ENCODE measurements around the gene RWDD3. TPM values are rescaled to one million over a fixed set of nuclear protein-coding genes. Genes with fewer than 3 reads are reported as not detected.

The RWDD3 gene
- polyA plus RNA-seq (2012; ENCODE audit: insufficient read depth, insufficient read length), result 21.5 TPM

- H3K4me3 ChIP-seq (ENCODE audit: low read length), result peak within 1 kb of the TSS; percentile 75
- DNase-seq (ENCODE audit: low read depth, low spot score), result peak; percentile 63
These were observed at the start of gene RWDD3 for GRCh38 chr1:95233737-95234500. Gene RWDD3 (plus strand): TSS chr1:95234210. CDS start chr1:95234231, 21 bp downstream.

- H3K4me3 ChIP-seq (ENCODE audit: low read length), result no peak overlapping the region
- no peak for DNase-seq (ENCODE audit: low read depth, low spot score)
These were observed 47.9 kb upstream of the RWDD3 start for GRCh38 chr1:95186149-95186548.

GRCh38 chr1:95193591-95193990, 40.4 kb upstream of the RWDD3 start:
- H3K4me3 ChIP-seq (ENCODE audit: low read length), result no peak overlapping the region
- no peak for DNase-seq (ENCODE audit: low read depth, low spot score)

GRCh38 chr1:95195046-95195445, 39.0 kb upstream of the RWDD3 start:
- no peak for DNase-seq (ENCODE audit: low read depth, low spot score)
- no peak overlapping the region for H3K4me3 ChIP-seq (ENCODE audit: low read length)

GRCh38 chr1:95196017-95196416, 38.0 kb upstream of the RWDD3 start:
- DNase-seq (ENCODE audit: low read depth, low spot score), result no peak

GRCh38 chr1:95197616-95198252, 36.3 kb upstream of the RWDD3 start:
- H3K4me3 ChIP-seq (ENCODE audit: low read length), result no peak overlapping the region
- DNase-seq (ENCODE audit: low read depth, low spot score), result no peak

More at GRCh38 chr1:95196017-95196416, 38.0 kb upstream of the RWDD3 start:
- no peak overlapping the region for H3K4me3 ChIP-seq (ENCODE audit: low read length)

GRCh38 chr1:95201905-95202304, 32.1 kb upstream of the RWDD3 start:
- no peak for DNase-seq (ENCODE audit: low read depth, low spot score)
- no peak overlapping the region for H3K4me3 ChIP-seq (ENCODE audit: low read length)

GRCh38 chr1:95203908-95204437, 30.0 kb upstream of the RWDD3 start:
- no peak overlapping the region for H3K4me3 ChIP-seq (ENCODE audit: low read length)
- DNase-seq (ENCODE audit: low read depth, low spot score), result no peak

- H3K4me3 ChIP-seq (ENCODE audit: low read length), result no peak overlapping the region
- DNase-seq (ENCODE audit: low read depth, low spot score), result no peak
These were observed 27.5 kb upstream of the RWDD3 start for GRCh38 chr1:95206514-95206913.

GRCh38 chr1:95207223-95207935, 26.6 kb upstream of the RWDD3 start:
- DNase-seq (ENCODE audit: low read depth, low spot score), result no peak
- H3K4me3 ChIP-seq (ENCODE audit: low read length), result no peak overlapping the region

- no peak overlapping the region for H3K4me3 ChIP-seq (ENCODE audit: low read length)
- DNase-seq (ENCODE audit: low read depth, low spot score), result no peak
These were observed 25.1 kb upstream of the RWDD3 start for GRCh38 chr1:95208876-95209275.

- DNase-seq (ENCODE audit: low read depth, low spot score), result no peak
- no peak overlapping the region for H3K4me3 ChIP-seq (ENCODE audit: low read length)
These were observed 24.7 kb upstream of the RWDD3 start for GRCh38 chr1:95209291-95209690.

GRCh38 chr1:95216292-95216990, 17.6 kb upstream of the RWDD3 start:
- no peak overlapping the region for H3K4me3 ChIP-seq (ENCODE audit: low read length)
- no peak for DNase-seq (ENCODE audit: low read depth, low spot score)

- H3K4me3 ChIP-seq (ENCODE audit: low read length), result no peak overlapping the region
- no peak for DNase-seq (ENCODE audit: low read depth, low spot score)
These were observed 16.6 kb upstream of the RWDD3 start for GRCh38 chr1:95217371-95217770.

GRCh38 chr1:95219407-95219806, 14.6 kb upstream of the RWDD3 start:
- DNase-seq (ENCODE audit: low read depth, low spot score), result no peak
- H3K4me3 ChIP-seq (ENCODE audit: low read length), result no peak overlapping the region

GRCh38 chr1:95221306-95221705, 12.7 kb upstream of the RWDD3 start:
- no peak for DNase-seq (ENCODE audit: low read depth, low spot score)
- H3K4me3 ChIP-seq (ENCODE audit: low read length), result no peak overlapping the region

- no peak overlapping the region for H3K4me3 ChIP-seq (ENCODE audit: low read length)
- DNase-seq (ENCODE audit: low read depth, low spot score), result no peak
These were observed 11.4 kb upstream of the RWDD3 start for GRCh38 chr1:95222629-95223028.

GRCh38 chr1:95223110-95223509, 10.9 kb upstream of the RWDD3 start:
- DNase-seq (ENCODE audit: low read depth, low spot score), result no peak
- H3K4me3 ChIP-seq (ENCODE audit: low read length), result no peak overlapping the region

All from Jurkat, Clone E6-1 (cell line).